Medulla oblongata (tissue), 1 donor: ENCODE data around the gene LMNTD1.
"Not testable (repeated sequence)": the region's sequence is repeated elsewhere in the genome, so short reads cannot be mapped to it uniquely, and the experiment has no call there.

ENCODE experiments used
- DNase-seq: peaks from one replicate; pipeline ENCODE4 v3.0.0-alpha.2; 2015; ENCODE audit errors: extremely low spot score

LMNTD1 gene

DNA sequence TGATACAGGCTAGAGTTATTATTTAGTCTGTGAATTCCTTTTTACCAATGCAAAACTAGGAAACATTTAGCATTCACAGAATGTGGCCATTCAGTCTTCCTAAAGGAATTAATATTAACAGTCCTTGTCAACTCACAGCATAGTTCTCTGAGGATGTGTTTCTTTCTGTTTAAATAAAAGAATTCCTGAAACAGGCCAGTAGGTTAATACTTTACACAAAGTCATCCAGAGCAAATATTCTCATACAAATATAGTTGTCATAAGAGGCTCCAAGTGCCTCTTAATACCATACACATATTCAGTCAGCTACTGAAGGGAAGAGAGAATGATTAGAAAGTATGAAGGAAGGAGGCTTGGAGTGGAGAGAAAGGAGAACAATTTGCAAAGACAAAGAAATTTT lies 120.1 kb downstream of the LMNTD1 start:
- DNase-seq: no peak

DNA sequence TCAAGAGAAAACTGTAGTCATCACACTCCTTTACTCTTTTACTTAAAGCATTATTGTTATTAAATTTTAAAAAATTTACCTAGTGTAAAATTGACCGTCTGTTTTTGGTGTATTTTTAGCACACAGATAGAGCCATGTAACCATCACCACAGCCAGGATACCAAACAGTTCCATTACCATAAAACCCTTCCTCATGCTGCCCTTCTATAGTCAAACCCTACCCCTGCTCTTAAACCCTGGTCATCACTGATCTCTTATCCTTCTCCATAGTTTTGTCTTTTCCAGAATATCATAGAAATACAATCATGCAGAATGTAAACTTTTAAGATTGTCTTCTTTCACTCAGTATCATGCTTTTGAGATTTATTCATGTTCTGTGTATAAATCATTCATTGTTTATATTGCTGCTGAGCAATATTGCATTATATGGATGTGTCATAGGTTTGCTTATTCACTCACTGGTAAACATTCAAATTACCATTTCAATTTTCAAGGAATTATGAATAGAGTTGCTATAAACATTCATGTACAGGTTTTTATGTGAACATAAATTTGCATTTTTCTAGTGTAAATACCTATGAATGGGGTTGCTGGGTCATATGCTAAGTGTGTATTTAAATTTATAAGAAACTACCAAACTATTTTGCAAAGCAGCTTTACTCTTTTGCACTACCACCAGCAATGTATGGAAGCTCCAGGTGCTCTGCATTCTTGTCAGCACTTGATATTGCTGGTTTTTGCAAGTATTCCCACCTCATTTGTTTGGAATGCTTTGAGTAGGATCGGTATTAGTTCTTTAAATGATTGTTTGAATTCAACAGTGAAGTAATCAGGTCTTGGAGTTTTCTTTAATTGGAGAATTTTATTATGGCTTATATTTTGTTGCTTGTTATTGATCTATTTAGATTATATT lies 125.5 kb downstream of the LMNTD1 start:
- no peak for DNase-seq

- DNase-seq: not testable (repeated sequence)
These were observed 126.3 kb downstream of the LMNTD1 start for GRCh38 chr12:25426821-25427220.
